Prostate gland (tissue), 2 donors: ENCODE measurements around the gene RNASE12.

ENCODE experiments used
- POLR2AphosphoS5 ChIP-seq: sonication (generic); formaldehyde crosslinking; IDR thresholded peaks from one replicate; pipeline ENCODE4 v1.6.1; 2017; ENCODE audit warnings: antibody characterized with exemption
- TF ChIP-seq, protein P1 (sequence below), 4 experiments: fragments of 200-600 bp in 2 of 4; fragments of 450-650 bp in 2 of 4; sonication (generic) in 2 of 4; IDR thresholded peaks; 1 replicate in 3 of 4; 2 replicates in 1 of 4; pipeline ENCODE4 v1.5.1; 2016 to 2019; ENCODE audit warnings: antibody characterized with exemption in 4 of 4, mild to moderate bottlenecking in 2 of 4, moderate library complexity in 2 of 4

GRCh38 chr14:20583908-20584307 is 7.3 kb downstream of the RNASE12 start:
- TF ChIP-seq, protein P1, sequence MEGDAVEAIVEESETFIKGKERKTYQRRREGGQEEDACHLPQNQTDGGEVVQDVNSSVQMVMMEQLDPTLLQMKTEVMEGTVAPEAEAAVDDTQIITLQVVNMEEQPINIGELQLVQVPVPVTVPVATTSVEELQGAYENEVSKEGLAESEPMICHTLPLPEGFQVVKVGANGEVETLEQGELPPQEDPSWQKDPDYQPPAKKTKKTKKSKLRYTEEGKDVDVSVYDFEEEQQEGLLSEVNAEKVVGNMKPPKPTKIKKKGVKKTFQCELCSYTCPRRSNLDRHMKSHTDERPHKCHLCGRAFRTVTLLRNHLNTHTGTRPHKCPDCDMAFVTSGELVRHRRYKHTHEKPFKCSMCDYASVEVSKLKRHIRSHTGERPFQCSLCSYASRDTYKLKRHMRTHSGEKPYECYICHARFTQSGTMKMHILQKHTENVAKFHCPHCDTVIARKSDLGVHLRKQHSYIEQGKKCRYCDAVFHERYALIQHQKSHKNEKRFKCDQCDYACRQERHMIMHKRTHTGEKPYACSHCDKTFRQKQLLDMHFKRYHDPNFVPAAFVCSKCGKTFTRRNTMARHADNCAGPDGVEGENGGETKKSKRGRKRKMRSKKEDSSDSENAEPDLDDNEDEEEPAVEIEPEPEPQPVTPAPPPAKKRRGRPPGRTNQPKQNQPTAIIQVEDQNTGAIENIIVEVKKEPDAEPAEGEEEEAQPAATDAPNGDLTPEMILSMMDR (IDR thresholded peaks at IDR 0.05) = no peak
- no peak for TF ChIP-seq POLR2AphosphoS5
